Smooth muscle cell (in vitro differentiated cells): ENCODE data around the gene CAMSAP1. TPM values are rescaled to one million over a fixed set of nuclear protein-coding genes. Genes with fewer than 3 reads are reported as not detected.

Source experiments
- DNase-seq: peaks from one replicate; lab custom pipeline; 2025; ENCODE audit not compliant: unreplicated experiment; lab: John Stamatoyannopoulos, UW
- H2AFZ ChIP-seq: fragments of 200-600 bp; sonication (generic); 2 replicates; pipeline ENCODE4 v1.6.0; 2016; ENCODE audit warnings: antibody characterized with exemption, low read depth, mild to moderate bottlenecking
- H3F3A ChIP-seq: fragments of 200-600 bp; sonication (generic); 2 replicates; pipeline ENCODE4 v1.6.0; 2017; ENCODE audit warnings: antibody characterized with exemption, low read depth
- H3K27ac ChIP-seq: fragments of 200-600 bp; sonication (generic); 2 replicates; pipeline ENCODE4 v1.5.1; 2016; ENCODE audit warnings: low read depth, mild to moderate bottlenecking
- H3K27me3 ChIP-seq: fragments of 200-600 bp; sonication (generic); 2 replicates; pipeline ENCODE4 v1.6.1; 2016; ENCODE audit warnings: low read depth, mild to moderate bottlenecking
- H3K36me3 ChIP-seq: fragments of 200-600 bp; sonication (generic); 2 replicates; pipeline ENCODE4 v1.5.1; 2016; ENCODE audit warnings: low read depth
- H3K4me1 ChIP-seq: fragments of 200-600 bp; sonication (generic); 2 replicates; pipeline ENCODE4 v1.5.1; 2016; ENCODE audit warnings: low read depth
- H3K4me2 ChIP-seq: fragments of 200-600 bp; sonication (generic); 2 replicates; pipeline ENCODE4 v1.6.0; 2016; ENCODE audit warnings: mild to moderate bottlenecking
- H3K4me3 ChIP-seq: fragments of 200-600 bp; sonication (generic); 2 replicates; pipeline ENCODE4 v1.5.1; 2016; ENCODE audit warnings: mild to moderate bottlenecking
- H3K79me2 ChIP-seq: fragments of 200-600 bp; sonication (generic); 2 replicates; pipeline ENCODE4 v1.6.0; 2016; ENCODE audit warnings: low read depth, mild to moderate bottlenecking
- H3K9ac ChIP-seq: fragments of 200-600 bp; sonication (generic); 2 replicates; pipeline ENCODE4 v1.6.0; 2016; ENCODE audit warnings: low read depth
- H3K9me3 ChIP-seq: fragments of 200-600 bp; sonication (generic); replicated peaks from 2 replicates; pipeline ENCODE4 v1.5.1; 2016; ENCODE audit warnings: low read depth
- H4K20me1 ChIP-seq: fragments of 200-600 bp; sonication (generic); 2 replicates; pipeline ENCODE4 v1.6.0; 2016; ENCODE audit warnings: low read depth
- WGBS: methylation state at CpG from one replicate; pipeline ENCODE4 v1.1.7; 2016; ENCODE audit warnings: low lambda C conversion rate; 5-methylcytosine and 5-hydroxymethylcytosine counted together
- polyA plus RNA-seq: library from polyadenylated mRNA; unstranded; fragments of >200 nt; fragmentation: Nextera tagmentation; extraction: Ambion mirVana; gene quantifications from 2 replicates; pipeline ENCODE4 v1.2.1, GENCODE V29; 2016
- total RNA-seq: library from RNA; depleted of rRNA; stranded (reverse); fragments of >200 nt; gene quantifications from 2 replicates; pipeline ENCODE4 v1.2.3, GENCODE V29; 2014
- TF ChIP-seq, protein P1 (sequence below): fragments of 200-600 bp; sonication (generic); IDR thresholded peaks from 2 replicates; pipeline ENCODE4 v1.5.1; 2017; ENCODE audit warnings: borderline replicate concordance, mild to moderate bottlenecking, antibody characterized with exemption; ENCODE audit not compliant: insufficient read depth, poor library complexity, severe bottlenecking

CAMSAP1 gene
- total and polyA plus RNA-seq, 2 experiments from 2014 or later = 5.4 to 17.8 TPM

DNA sequence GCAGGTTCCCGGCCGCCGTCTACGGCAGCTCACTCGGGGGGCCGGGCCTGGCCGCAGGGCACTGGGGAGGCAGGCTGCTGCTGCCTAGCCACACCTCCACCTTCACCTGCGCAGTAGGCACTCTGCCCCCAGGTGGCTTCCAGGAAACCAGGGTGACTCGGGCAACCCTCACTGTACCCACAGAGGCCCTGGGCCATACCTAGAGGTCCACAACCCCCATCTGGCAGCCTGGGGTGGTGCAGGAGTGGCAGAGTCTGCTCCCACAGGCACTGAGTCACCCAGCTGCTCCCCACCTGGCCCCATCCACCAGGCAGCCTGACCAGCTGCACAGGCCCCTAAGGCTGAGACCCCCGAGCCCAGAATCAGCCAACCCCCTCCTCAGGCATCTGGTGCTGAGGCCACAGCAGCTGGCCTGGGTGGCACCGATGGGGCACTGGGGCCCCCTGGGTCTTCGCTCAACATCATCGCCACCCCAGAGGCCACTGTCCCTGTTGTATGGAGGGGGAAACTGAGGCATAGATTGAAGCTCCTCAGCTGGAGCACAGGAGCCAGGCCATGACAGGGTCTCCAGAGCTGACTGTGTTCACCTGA lies 135.2 kb downstream of the CAMSAP1 start:
- H3K9me3 ChIP-seq = no peaks in the 10 kb centered on the region
- no peak for DNase-seq
- no peaks in the 10 kb centered on the region for H3K79me2 ChIP-seq
- no peaks in the 10 kb centered on the region for H3K27me3 ChIP-seq
- TF ChIP-seq, protein P1, sequence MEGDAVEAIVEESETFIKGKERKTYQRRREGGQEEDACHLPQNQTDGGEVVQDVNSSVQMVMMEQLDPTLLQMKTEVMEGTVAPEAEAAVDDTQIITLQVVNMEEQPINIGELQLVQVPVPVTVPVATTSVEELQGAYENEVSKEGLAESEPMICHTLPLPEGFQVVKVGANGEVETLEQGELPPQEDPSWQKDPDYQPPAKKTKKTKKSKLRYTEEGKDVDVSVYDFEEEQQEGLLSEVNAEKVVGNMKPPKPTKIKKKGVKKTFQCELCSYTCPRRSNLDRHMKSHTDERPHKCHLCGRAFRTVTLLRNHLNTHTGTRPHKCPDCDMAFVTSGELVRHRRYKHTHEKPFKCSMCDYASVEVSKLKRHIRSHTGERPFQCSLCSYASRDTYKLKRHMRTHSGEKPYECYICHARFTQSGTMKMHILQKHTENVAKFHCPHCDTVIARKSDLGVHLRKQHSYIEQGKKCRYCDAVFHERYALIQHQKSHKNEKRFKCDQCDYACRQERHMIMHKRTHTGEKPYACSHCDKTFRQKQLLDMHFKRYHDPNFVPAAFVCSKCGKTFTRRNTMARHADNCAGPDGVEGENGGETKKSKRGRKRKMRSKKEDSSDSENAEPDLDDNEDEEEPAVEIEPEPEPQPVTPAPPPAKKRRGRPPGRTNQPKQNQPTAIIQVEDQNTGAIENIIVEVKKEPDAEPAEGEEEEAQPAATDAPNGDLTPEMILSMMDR = no peak
- H3K9ac ChIP-seq = no peak overlapping the region
- H3K4me1 ChIP-seq = no peaks in the 10 kb centered on the region
- H3K4me3 ChIP-seq = no peak overlapping the region
- H3K27ac ChIP-seq = no peak overlapping the region
- no peaks in the 10 kb centered on the region for H3K36me3 ChIP-seq
- no peaks in the 10 kb centered on the region for H4K20me1 ChIP-seq
- H3K4me2 ChIP-seq = no peak overlapping the region
- H3F3A ChIP-seq = no peaks in the 10 kb centered on the region
- no peak overlapping the region for H2AFZ ChIP-seq
- 94% methylated on average over 13 of the region's 13 CpGs for WGBS

DNA sequence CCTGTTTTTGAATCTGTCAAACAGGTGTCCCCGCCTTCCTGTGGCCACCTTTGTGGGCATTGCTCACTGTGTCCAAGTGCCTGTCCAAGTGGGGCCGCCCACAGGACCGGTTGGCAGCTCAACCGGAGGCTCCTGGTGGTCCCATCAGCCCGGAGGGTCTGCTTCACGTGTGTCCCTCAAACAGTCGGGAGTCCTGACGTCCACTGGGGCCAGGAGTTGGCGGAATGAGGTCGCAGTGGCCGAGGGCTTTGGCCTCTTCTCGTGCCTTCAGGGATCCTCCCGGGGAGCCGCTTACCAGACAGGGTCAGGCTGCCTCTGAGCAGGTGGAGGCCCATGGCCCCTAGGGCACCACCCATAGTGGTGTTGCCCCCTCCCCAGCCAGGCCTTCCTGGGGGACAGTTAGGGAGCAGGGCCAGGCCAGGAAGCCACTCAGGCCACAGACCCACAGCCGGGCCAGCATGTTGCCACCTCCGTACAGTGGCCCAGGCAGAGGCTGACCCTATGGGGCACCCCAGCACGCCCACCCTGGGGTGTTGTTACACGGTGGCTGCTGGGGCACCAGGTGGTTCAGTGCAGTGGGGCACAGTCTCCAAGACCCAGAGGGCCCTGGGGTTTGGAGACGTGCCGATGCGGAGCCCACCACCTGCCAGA lies 135.8 kb downstream of the CAMSAP1 start:
- Histone ChIP-seq H4K20me1 (no peaks in the 10 kb centered on the region), H3K36me3 (no peaks in the 10 kb centered on the region), H2AFZ (no peak overlapping the region), H3K4me3 (no peak overlapping the region), H3K79me2 (no peaks in the 10 kb centered on the region), H3K27me3 (no peaks in the 10 kb centered on the region), H3K9me3 (no peaks in the 10 kb centered on the region), H3F3A (no peaks in the 10 kb centered on the region), H3K4me1 (no peaks in the 10 kb centered on the region), H3K4me2 (no peak overlapping the region), H3K27ac (no peak overlapping the region), H3K9ac (no peak overlapping the region)
- 94% methylated on average over 21 of the region's 21 CpGs for WGBS
- DNase-seq = no peak
- TF ChIP-seq, protein P1 = no peak

DNA sequence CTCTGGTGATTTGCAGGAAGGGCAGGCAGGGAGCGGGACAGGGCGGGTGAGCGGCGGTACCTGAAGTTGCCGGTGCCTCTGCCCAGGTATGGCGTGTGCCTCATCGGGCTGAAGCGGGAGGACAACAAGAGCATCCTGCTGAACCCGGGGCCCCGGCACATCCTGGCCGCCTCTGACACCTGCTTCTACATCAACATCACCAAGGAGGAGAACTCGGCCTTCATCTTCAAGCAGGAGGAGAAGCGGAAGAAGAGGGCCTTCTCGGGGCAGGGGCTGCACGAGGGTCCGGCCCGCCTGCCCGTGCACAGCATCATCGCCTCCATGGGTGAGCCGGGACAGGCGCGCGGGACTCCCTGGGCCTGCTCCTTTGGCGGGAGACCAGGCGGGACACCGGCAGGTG lies 136.6 kb downstream of the CAMSAP1 start:
- TF ChIP-seq, protein P1 = no peak
- Histone ChIP-seq H3K9ac (no peak overlapping the region), H3F3A (no peaks in the 10 kb centered on the region), H3K79me2 (no peaks in the 10 kb centered on the region), H4K20me1 (no peaks in the 10 kb centered on the region), H3K27ac (no peak overlapping the region), H2AFZ (no peak overlapping the region), H3K9me3 (no peaks in the 10 kb centered on the region), H3K4me3 (no peak overlapping the region), H3K36me3 (no peaks in the 10 kb centered on the region), H3K4me1 (no peaks in the 10 kb centered on the region), H3K4me2 (no peak overlapping the region), H3K27me3 (no peaks in the 10 kb centered on the region)
- DNase-seq = no peak
- 92% methylated on average over 26 of the region's 26 CpGs for WGBS

DNA sequence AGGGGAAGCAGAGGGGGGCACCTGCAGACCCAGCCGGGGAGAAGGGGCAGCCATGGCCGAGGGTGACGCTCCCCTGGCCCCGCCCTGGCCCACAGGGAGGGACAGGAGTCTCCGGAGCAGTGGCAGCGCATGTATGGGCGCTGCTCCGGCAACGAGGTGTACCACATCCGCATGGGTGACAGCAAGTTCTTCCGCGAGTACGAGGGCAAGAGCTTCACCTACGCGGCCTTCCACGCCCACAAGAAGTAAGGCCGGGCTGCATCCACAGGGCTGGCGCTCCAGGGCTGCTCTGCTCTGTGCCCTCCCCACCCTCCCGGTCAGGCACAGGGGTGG lies 137.2 kb downstream of the CAMSAP1 start:
- Histone ChIP-seq H3K4me2 (no peak overlapping the region), H3K27me3 (no peaks in the 10 kb centered on the region), H4K20me1 (no peaks in the 10 kb centered on the region), H2AFZ (no peak overlapping the region), H3K79me2 (no peaks in the 10 kb centered on the region), H3K27ac (no peak overlapping the region), H3K36me3 (no peaks in the 10 kb centered on the region), H3F3A (no peaks in the 10 kb centered on the region), H3K4me3 (no peak overlapping the region), H3K9ac (no peak overlapping the region), H3K4me1 (no peaks in the 10 kb centered on the region), H3K9me3 (no peaks in the 10 kb centered on the region)
- DNase-seq = no peak
- TF ChIP-seq, protein P1 = no peak
- WGBS = 91% methylated on average over 18 of the region's 19 CpGs
